GM12878 (cell line): ENCODE measurements around the gene KCNN1. TPM values are rescaled to one million over a fixed set of nuclear protein-coding genes. Genes with fewer than 3 reads are reported as not detected.

ENCODE experiments used
- BACH1 ChIP-seq: fragments of 450-650 bp; IDR thresholded peaks from 2 replicates; pipeline ENCODE4 v1.6.1; 2017; ENCODE audit warnings: mild to moderate bottlenecking, borderline replicate concordance
- BCLAF1 ChIP-seq: fragments of 450-650 bp; IDR thresholded peaks from 2 replicates; pipeline ENCODE4 v1.6.1; 2017; ENCODE audit warnings: antibody characterized with exemption, mild to moderate bottlenecking, moderate library complexity
- BMI1 ChIP-seq: fragments of 450-650 bp; IDR thresholded peaks from 2 replicates; pipeline ENCODE4 v1.6.1; 2016; ENCODE audit warnings: mild to moderate bottlenecking, moderate library complexity, borderline replicate concordance
- BRCA1 ChIP-seq: IDR thresholded peaks from 2 replicates; pipeline ENCODE4 v1.6.1; 2011; ENCODE audit warnings: low read depth, low read length, improper control_type of control experiment
- CBFB ChIP-seq: IDR thresholded peaks from 2 replicates; pipeline ENCODE4 v1.6.1; 2016; ENCODE audit warnings: antibody characterized with exemption, low read depth
- CTCF ChIP-seq, 3 experiments: IDR thresholded peaks in 2 of 3; conservative IDR thresholded peaks in 1 of 3; 2 replicates each; pipeline ENCODE4 v1.5.1; 2011; ENCODE audit warnings: low read depth in 3 of 3, low read length in 3 of 3, mild to moderate bottlenecking in 3 of 3, control low read depth in 2 of 3, moderate library complexity in 2 of 3, inconsistent platforms in 1 of 3, mixed read lengths in 1 of 3; ENCODE audit not compliant: control insufficient read depth in 2 of 3, insufficient read depth in 1 of 3; ENCODE audit errors: extremely low read depth in 1 of 3
- E2F4 ChIP-seq: IDR thresholded peaks from 2 replicates; pipeline ENCODE4 v1.6.1; 2012; ENCODE audit warnings: low read depth, low read length, improper control_type of control experiment
- FOXK2 ChIP-seq: fragments of 450-650 bp; IDR thresholded peaks from 2 replicates; pipeline ENCODE4 v1.6.1; 2017; ENCODE audit warnings: mild to moderate bottlenecking, moderate library complexity
- KDM1A ChIP-seq: fragments of 200-600 bp; sonication (generic); IDR thresholded peaks from 2 replicates; pipeline ENCODE4 v1.6.1; 2016; ENCODE audit warnings: borderline replicate concordance
- MLLT1 ChIP-seq: fragments of 450-650 bp; IDR thresholded peaks from 2 replicates; pipeline ENCODE4 v1.6.1; 2016; ENCODE audit warnings: mild to moderate bottlenecking
- NR2C1 ChIP-seq: fragments of 450-650 bp; IDR thresholded peaks from 2 replicates; pipeline ENCODE4 v1.6.1; 2017; ENCODE audit warnings: antibody characterized with exemption, mild to moderate bottlenecking, moderate library complexity
- NRF1 ChIP-seq: conservative IDR thresholded peaks from 2 replicates; pipeline ENCODE4 v1.6.1; 2011; ENCODE audit warnings: mild to moderate bottlenecking, low read depth, low read length, improper control_type of control experiment
- PAX5 ChIP-seq: IDR thresholded peaks from 2 replicates; pipeline ENCODE4 v1.6.1; 2011; ENCODE audit warnings: low read depth, low read length, borderline replicate concordance
- SP1 ChIP-seq: IDR thresholded peaks from one replicate; pipeline ENCODE4 v1.6.1; 2011; ENCODE audit warnings: low read depth, low read length
- SREBF1 ChIP-seq: IDR thresholded peaks from 2 replicates; pipeline ENCODE4 v1.6.1; 2012; ENCODE audit warnings: mild to moderate bottlenecking, low read length
- SUZ12 ChIP-seq: fragments of 200-600 bp; sonication (generic); IDR thresholded peaks from one replicate; pipeline ENCODE4 v1.6.1; 2018; ENCODE audit warnings: antibody characterized with exemption, mild to moderate bottlenecking; ENCODE audit not compliant: unreplicated experiment
- USF2 ChIP-seq: IDR thresholded peaks from 2 replicates; pipeline ENCODE4 v1.6.1; 2011; ENCODE audit warnings: low read depth, low read length, improper control_type of control experiment, borderline replicate concordance
- ZBTB33 ChIP-seq: fragments of 450-650 bp; IDR thresholded peaks from 2 replicates; pipeline ENCODE4 v1.6.1; 2017; ENCODE audit warnings: mild to moderate bottlenecking
- ZNF24 ChIP-seq: fragments of 450-650 bp; IDR thresholded peaks from 2 replicates; pipeline ENCODE4 v1.6.1; 2017; ENCODE audit warnings: antibody characterized with exemption, mild to moderate bottlenecking
- polyA plus RNA-seq, 11 experiments: library from polyadenylated mRNA; depleted of rRNA in 4 of 11; unstranded in 6 of 11; stranded (reverse) in 5 of 11; fragments of >200 nt; fragmentation: Nextera tagmentation in 4 of 11; fragmentation: Illumina TruSeq in 1 of 11; extraction: Ambion mirVana in 4 of 11; extraction: Trizol in 1 of 11; gene quantifications; 1 replicate in 1 of 11; 2 replicates in 10 of 11; pipeline versions ENCODE4 v1.2.1 to v1.2.3, GENCODE V29; 2011 to 2016; ENCODE audit warnings: inconsistent platforms in 2 of 11, missing spikeins in 2 of 11, low read depth in 1 of 11
- total RNA-seq, 4 experiments: library from RNA; depleted of rRNA in 3 of 4; stranded (reverse); fragments of >200 nt in 3 of 4; fragmentation: Illumina TruSeq in 1 of 4; extraction: Trizol in 1 of 4; gene quantifications; 2 replicates each; pipeline versions ENCODE4 v1.2.1 to v1.2.3, GENCODE V29; 2013 to 2021

KCNN1 gene
- total and polyA plus RNA-seq, 10 of the 15 experiments (the other 5 are each of a cell fraction or from before 2014, with no cell fraction given): 0.02 to 0.95 (median 0.16) TPM; not detected in 1

- TF ChIP-seq E2F4 (no peak), CTCF (IDR thresholded peaks at IDR 0.05 in 2 of 3, conservative IDR thresholded peaks at IDR 0.05 in 1 of 3; ENCODE audit: control insufficient read depth in 2 of 3, extremely low read depth in 1 of 3, insufficient read depth in 1 of 3, low read depth in 3 of 3, low read length in 3 of 3) (no peak), CBFB (no peak), NR2C1 (no peak), MLLT1 (no peak), PAX5 (peak; percentile 56; the same call in 1 of the 2 replicates), BACH1 (no peak), SUZ12 (no peak), USF2 (no peak), NRF1 (peak; percentile 84), ZBTB33 (no peak), FOXK2 (no peak), SP1 (peak; percentile 40), SREBF1 (no peak), BCLAF1 (no peak), KDM1A (no peak), BRCA1 (no peak), BMI1 (peak; percentile 69; the same call in 1 of the 2 replicates), ZNF24 (no peak)
These were observed 18.9 kb upstream of the KCNN1 start (continued) for GRCh38 chr19:17947815-17948513.
